GM21529 (cell line): Measurements from ENCODE around the gene TNIK.
A peak's percentile ranks its signal among the peaks of the same experiment; 100 is the strongest.
"Not testable (repeated sequence)": the region's sequence is repeated elsewhere in the genome, so short reads cannot be mapped to it uniquely, and the experiment has no call there.

ENCODE experiments used
- ATAC-seq: cut with Tn5 transposase; IDR thresholded peaks from one replicate; pipeline ENCODE4 v1.9.1; 2021; ENCODE audit not compliant: unreplicated experiment

The TNIK gene

DNA sequence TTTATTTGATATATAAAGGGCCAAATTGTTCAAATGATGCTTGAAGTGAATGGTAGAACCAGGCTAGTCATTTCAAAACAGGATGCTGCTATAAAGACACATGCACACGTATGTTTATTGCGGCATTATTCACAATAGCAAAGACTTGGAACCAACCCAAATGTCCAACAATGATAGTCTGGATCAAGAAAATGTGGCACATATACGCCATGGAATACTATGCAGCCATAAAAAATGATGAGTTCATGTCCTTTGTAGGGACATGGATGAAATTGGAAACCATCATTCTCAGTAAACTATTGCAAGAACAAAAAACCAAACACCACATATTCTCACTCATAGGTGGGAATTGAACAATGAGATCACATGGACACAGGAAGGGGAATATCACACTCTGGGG is 172.4 kb downstream of the TNIK start:
- ATAC-seq, result not testable (repeated sequence)

DNA sequence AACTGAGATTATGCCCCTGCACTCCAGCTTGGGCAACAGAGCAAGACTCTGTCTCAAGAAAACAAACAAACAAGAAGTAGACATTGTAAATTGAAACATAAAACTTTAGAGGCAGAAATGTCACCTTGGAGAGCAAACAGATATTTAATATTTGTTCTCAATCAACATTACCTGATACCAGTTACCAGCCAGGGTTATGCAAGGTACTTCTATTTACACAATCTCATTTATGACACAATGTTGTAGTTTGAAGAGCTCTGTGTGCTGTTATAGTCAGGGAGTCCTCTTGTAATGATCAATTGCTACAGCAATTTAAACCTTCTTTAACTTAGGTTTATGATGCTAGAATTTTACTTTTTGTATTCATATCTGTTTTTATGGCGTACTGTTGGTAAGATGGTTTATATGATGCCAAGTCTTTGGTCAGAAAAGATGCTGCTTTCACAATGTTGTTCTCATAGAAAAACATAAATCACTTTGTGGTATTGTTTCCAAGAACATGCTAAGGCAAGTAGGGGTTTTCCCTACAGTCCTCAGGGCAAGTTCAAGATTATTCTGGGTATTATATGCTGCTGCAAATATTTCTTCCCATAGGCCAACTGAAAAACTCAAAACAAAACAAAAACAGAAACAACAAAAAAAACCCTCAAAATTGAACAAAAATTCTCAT is 173.5 kb downstream of the TNIK start:
- peak; percentile 54 for ATAC-seq

DNA sequence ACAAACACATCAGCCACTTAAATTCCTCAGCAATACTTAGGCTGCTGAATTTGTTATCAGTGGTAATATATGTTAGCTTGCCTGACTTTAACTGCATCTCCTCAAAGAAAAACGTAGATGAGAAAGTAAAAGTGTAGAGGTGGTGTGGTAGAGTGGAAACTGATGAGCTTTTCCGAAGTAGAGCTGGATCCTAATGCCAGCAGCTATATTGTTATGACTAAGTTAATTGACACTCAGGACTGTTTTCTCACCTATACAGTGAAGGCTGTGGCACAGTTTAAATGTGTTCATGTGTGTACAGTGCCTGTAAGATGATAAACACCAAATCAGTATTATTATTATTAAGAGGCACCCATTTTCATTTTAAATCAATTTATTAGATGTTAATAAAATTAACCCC is 174.9 kb downstream of the TNIK start:
- peak; percentile 37 for ATAC-seq

DNA sequence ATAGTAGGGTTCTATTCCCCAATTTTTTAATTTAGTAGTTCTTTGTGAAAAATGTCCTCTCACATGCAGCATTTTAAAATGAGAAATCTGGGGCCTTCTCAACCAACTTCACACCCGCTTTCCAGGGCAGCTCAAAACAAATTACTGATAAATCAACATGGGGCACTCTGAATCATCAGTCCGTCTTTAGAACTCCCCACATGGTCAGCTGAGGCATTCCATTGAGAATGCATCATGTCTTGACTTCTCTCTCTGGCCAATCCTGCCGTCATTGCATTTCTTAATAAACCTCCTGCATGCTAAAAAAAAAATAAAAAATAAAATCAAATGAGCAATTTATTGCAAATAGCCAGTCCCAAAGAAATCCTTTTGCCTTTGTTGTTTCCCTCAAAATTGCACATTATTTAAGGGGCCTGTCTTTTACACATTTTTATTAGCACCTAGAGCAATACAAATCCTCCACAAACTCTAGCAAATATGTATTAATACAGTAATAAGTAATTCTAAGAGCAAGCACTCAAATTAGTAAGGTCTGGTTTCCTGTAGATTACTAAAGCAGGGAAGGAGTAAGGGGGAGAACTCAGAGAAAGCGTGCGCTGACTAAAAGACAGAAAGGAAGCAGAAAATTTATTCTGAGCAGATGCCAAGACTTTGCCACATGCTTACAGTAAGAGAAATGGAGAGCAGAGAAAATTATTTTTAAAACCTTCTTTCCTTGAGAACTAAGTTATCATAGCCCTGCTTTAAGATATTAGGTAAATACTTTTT is 175.7 kb downstream of the TNIK start:
- peak; percentile 45 for ATAC-seq

DNA sequence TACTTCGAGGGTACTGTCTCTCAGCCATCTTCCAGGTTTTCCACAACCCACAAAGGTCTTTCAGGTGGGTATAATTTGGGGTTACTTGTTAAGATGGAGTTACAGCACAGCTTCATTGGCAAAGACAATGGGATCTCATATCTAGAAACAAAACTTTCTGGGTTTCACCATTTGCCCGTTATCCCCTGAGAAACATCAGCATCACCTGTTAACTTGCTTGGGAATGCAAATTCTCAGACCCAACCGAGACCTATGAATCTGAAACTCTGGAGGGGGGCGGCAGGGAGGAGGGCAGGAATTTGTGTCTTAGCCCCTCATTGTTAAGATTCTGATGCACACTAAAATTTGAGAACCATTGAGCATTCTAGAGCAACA is 176.4 kb downstream of the TNIK start:
- ATAC-seq, result no peak

DNA sequence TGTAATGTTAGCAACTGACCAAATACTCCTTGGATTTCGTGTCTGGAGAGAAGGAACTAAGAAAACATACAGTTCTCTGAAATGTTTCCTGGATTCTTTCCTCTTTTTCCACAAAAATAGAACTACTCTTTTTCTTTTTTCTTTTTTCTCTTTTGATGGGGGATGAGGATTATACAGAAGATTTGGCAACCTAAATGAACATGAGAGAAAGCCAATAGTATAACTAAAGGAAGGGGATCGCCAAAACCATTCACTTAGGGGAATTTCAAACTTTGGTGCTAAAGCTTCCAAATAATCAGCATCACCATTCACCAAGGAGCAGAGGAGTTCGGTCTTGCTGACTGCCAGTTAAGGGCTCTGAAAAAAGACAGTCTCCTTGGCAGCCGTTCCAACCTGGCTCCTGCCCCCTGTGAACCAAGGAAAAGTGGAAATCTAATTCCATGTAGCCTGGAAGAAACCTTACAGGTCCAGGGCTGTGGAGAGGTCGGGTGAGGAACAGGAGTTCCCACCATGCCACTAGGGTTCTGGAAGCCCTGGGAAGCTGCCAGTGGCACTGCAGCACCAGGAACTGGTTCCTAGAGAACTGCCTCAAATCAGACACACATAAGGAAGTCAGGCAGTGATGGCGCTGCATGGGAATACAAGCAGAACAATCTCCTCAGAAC is 176.9 kb downstream of the TNIK start:
- no peak for ATAC-seq

DNA sequence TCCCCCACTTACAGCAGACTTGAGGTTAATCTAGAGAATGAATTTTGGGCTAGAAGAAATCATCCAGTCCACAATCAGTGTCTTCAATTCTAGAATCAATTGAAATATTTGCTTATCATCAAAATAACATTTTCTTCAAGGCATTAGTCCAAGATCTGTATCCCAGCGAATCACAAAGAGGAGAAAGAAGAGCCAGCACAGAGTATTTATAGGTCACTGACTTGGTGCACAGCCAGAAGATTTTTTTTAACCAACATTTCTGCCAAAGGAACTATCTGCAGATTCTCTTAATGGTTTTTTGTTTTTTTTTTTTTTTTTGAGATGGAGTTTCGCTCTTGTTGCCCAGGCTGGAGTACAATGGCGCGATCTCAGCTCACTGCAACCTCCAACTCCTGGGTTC is 178.2 kb downstream of the TNIK start:
- ATAC-seq, result no peak

DNA sequence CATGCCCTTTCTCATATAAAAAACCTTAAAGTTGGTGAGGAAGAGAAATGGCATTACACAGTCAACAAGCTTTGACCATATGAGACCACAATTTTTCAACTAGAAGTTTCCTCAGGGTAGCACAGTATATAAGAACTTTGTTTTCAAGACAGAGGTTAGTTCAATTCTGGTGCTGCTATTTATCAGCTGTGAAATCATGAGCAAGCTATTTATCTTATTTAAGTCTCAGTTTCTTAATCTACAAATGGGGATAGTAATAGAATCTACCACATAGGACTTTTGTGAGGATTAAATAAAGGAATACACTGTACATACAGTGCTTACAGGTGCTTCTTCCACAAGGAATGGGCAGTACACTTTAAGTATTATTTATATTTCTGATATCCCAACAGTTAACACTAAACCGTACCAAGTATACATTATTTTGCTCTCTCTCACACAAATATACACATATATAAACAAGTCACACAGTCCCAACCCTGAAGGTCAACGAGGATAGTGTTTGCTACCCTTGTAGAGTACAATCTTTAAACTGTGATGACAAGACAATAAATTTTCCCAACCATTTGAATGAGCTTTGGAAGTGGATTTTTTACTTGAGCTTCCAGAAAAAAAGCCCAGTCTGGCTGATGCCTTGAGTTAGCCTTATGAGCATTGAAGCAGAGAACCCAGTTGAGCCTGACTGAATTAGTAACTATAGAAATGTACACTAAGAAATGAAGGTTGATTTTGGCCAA is 178.8 kb downstream of the TNIK start:
- ATAC-seq, result no peak

DNA sequence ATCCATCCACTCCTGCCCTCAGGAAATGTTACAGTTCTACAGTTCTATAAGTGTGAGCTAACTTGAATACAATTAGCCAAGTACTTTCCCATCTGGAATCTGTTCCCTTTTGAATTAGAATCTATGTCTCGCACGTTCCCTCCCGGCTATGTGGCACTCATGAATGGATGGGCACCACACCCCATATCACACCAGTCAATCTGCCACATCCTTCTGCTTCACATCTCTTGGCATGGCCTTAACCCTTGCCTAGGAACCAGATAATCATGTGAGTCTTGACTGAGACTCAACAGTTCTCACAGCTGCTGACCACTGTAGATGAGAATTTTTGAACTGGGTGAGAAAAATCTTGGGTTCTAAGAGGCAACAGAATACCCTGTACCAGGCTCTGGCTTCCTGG is 180.2 kb downstream of the TNIK start:
- ATAC-seq, result no peak

DNA sequence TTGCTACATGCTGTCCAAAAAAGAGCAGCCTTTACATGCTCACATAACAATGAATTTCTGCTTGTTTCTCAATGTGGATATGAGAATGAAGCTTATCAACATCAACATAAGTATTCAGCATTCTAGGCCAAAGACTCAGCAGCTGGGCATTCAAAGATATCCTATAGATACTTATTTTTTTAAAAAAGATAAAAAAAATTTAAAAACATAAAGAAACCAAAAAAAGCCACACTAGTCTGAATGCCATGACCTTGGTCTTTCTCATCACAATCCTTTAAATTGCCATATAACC is 182.0 kb downstream of the TNIK start:
- no peak for ATAC-seq

DNA sequence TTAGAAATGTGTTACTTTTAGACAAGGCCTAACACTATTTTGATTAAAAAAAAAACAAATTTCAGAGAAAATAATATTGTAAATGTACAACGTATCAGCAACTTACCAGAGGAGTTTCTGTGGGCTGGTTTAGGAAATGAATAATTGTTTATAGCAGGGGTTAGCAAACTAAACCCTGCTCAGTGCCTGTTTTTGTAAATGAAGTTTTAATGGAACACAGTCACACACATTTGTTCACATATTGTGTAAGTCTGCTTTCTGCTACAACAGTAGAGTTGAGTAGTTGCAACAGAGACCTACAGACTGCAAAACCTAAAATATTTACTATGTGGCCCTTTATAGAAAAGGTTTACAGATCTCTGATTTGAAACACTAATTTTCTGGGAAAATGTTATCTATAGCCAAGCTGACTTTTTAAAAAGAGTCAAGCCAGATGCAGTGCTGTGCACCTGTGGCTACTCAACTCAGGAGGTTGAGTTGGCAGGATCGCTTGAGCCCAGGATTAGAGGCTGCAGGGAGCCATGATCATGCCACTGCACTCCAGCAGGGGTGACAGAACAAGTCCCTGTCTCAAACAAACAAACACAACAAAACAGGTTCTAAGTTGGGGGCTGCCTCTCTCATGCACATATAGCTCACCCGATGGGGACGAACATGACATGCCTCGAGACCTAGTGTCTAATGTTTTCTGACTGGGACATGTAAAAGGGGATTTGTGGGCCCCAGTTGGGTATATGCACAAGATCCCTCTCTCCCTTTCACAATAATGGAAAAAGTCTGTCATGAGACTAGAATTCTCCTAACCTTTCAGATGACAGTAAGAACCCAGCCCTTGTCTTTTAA is 182.5 kb downstream of the TNIK start:
- ATAC-seq, result no peak

DNA sequence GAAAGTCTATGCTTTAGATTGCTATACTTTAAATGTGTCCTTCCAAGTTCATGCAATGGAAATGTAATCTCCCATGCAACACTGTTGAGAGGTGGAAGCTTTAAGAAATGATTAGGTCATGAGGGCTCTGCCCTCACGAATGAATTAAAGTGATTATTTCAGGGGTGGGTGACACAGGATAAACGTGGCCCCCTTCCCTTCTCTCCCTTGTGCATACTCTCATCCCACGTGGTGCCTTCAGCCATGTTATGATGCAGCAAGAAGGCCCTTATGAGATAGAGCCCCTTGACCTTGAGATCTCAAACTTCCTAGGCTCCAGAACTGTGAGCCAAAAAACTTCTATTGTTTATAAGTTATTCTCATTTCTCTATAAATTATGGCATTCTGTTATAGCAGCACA is 183.3 kb downstream of the TNIK start:
- ATAC-seq, result no peak

DNA sequence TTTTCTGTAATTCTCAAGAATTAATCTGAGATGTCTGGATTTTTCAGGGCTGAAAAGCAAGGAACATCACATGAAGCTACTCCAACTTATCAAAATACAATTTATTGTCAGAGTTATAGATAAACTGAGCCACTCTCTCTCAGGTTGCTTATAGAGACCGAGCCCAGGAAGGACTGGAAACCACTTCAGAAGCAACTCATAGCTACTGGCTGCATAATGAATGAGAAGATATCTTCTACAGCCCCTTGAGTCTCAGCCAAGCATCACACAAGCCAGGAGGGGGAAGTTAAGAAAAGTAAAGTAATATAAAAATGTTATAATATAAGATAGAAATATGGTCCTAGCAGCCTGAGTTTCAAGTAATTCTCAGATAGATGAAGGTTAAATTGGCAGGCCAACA is 186.0 kb downstream of the TNIK start:
- no peak for ATAC-seq

DNA sequence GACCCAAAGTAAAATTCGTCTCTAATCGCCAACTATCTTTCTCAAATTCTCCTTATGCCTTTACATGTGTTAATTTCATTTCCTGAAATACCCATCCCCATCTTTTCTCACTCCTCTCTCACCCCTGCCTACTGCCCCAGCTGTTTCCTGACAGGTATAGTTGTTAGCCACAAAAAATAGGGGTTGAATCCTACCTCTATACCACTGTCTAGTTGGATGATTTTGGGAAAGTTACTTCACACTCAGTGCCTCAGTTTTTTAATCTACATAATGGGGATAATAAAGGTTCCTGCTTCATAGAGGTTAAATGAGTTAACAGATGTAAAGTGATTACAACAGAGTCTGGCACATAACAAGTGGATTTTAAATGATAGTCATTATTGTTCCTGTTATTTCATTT is 189.7 kb downstream of the TNIK start:
- no peak for ATAC-seq

DNA sequence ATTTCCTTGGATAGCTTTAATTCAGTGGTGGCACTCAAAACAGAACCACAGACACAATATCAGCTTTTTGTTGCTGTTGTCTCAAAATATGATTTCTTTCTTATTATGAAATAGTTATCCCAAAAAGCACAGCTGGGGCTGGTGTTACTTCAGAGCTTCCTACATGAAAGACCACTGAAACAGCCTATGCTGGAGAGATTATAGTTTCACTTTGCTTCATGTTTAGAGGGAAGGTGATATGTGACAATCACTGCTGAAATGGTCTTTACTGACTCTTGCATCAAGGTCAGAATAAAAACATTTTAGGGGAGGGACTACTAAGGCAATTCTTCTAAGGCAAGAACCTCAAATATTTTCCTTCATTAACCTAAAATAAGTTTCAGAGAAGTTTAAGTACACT is 190.7 kb downstream of the TNIK start:
- ATAC-seq, result peak; percentile 53

DNA sequence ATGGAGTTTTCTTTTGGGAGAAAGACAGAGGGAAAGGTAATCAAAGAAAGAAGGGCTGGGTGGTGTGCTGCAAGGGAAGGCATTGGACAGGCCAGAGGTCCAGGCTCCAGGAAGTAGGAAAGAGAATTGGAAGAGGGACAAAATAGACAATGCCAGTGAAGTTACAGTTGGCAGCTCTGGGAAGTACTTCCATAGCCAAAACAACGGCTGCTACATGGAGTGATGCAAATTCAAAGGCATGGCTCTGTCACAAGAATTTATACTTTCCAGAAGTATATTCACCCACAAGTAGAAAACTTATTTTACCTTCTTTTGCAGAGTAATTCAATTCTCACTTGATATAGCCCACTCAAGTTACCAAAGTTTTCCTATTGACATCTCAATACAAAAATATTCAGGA is 191.5 kb downstream of the TNIK start:
- ATAC-seq, result no peak

DNA sequence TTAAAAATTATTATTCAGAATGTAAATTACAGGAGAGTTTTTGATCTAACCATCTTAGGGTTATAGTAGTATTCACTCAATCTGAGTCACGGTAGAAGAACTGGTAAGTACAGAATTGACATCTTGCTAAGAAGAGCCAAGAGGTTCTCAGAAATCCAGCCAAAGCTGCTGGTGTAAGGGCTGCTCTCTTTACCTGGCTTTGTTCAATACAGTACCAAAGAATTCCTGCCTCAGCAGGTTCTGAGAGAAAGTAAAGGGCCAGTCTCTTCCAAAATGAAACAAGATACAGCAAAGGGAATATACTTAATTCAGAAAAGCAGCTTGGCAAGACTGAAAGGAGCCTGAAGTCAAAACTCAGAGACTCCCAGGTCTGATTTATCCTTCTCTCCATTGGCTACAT is 193.1 kb downstream of the TNIK start:
- ATAC-seq, result peak; percentile 30

DNA sequence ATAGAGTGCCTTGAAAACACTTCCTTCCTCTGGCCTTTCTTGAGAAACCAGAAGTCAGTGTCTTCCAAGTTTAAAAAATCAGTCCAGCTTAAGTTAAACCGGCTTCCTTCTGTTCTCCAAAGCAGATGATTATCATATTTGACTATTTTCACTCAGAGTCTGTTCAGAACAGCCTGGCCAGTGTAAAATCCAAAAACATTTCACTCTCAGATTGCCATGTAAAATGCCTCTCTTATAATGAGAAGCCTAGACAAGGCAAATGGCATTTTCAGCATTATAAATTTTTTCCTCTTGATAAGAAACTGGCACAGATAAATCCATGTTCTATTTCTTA is 193.5 kb downstream of the TNIK start:
- ATAC-seq, result no peak

DNA sequence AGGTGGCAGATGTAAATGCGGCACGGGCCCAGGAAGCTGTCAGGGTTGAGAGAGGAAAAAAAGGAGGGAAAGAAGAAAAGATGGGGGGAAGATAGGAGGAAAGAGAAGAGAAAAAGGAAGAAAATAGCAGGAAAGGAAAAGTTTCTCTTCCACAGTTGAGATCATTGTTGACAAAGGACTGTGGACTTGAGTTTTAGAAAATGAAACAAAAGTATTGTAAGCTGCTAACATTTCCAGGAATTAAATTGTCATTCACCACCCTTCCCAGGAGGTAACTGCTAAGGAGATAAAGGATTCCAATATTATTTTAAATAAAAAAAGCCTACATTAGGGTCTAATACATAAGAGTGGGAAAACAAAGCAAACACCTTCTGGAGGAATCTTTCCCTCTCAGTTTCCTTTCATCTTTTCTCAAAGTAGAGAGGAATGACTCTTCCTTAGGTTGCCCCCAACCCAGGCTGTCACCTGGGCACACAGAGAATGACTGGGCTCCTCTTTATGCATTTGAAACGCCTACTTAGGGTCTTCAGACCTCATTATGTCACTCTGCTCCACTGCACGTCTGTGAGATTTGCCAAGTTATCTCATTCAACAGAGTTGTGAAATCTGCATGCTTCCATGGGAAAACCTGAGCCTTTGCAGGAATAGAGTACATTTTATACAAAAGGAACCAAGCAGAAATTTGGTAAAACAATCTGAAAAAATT is 194.0 kb downstream of the TNIK start:
- ATAC-seq, result no peak

DNA sequence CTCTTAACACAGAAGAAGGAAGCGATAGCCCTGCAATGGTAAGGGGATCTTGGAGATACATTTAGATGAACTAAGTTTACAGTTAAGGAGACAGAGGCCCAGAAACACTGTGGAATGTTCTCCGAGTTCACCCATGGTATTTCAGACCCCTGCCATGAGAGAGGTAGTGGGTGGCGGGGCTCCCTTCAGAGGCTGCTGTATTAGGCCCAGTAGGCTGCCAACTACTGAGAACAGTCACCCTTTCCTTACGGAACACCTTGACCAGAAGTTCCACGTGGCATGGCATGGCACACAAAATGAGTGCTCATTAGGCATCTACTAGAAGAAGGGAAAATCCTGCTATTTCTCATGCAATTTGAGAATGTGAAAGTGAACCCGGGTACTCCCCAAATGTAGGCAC is 195.4 kb downstream of the TNIK start:
- ATAC-seq, result no peak
